ENCODE measurements around the gene UBTD2. TPM values are rescaled to one million over a fixed set of nuclear protein-coding genes. Genes with fewer than 3 reads are reported as not detected.

Gene UBTD2
- total and polyA plus RNA-seq, 10 of the 15 experiments (the other 5 are each of a cell fraction or from before 2014, with no cell fraction given), result 7.7 to 30.5 (median 19.4) TPM

- TF ChIP-seq PKNOX1 (IDR thresholded peaks at IDR 0.05) (peak; percentile 58; the same call in 1 of the 2 replicates), ETV6 (conservative IDR thresholded peaks at IDR 0.05 in 1 of 2, IDR thresholded peaks at IDR 0.05 in 1 of 2; ENCODE audit: borderline replicate concordance in 1 of 2, low read depth in 1 of 2) (peak in 1 of 2 experiments; percentile 37; a peak in 1 of 4 replicates), NFIC (IDR thresholded peaks at IDR 0.05; ENCODE audit: low read depth, low read length) (no peak), MEF2A (IDR thresholded peaks at IDR 0.05; ENCODE audit: insufficient read depth, low read depth, low read length) (0 out of 2 replicates have a peak, but pooled peaks have one; percentile 7), CBFB (IDR thresholded peaks at IDR 0.05; ENCODE audit: low read depth) (peak; percentile 77; the same call in 1 of the 2 replicates), ZSCAN29 (IDR thresholded peaks at IDR 0.05) (no peak), ATF2 (IDR thresholded peaks at IDR 0.05; ENCODE audit: low read length) (peak; percentile 67), PML (IDR thresholded peaks at IDR 0.05; ENCODE audit: low read length) (peak; percentile 36; the same call in 1 of the 2 replicates), YY1 (IDR thresholded peaks at IDR 0.05; ENCODE audit: low read depth, low read length) (0 out of 2 replicates have a peak, but pooled peaks have one; percentile 36), POU2F2 (IDR thresholded peaks at IDR 0.05; ENCODE audit: borderline replicate concordance, low read depth, low read length) (no peak), CHD4 (IDR thresholded peaks at IDR 0.05) (no peak), FOXM1 (IDR thresholded peaks at IDR 0.05; ENCODE audit: low read depth, low read length) (0 out of 2 replicates have a peak, but pooled peaks have one; percentile 18), RUNX3 (IDR thresholded peaks at IDR 0.05; ENCODE audit: low read length) (peak; percentile 89), SRF (IDR thresholded peaks at IDR 0.05; ENCODE audit: low read depth in 2 of 2, low read length in 2 of 2) (no peak), PAX5 (IDR thresholded peaks at IDR 0.05; ENCODE audit: borderline replicate concordance, low read depth, low read length) (peak; percentile 38; the same call in 1 of the 2 replicates)
Observed at GRCh38 chr5:172274951-172275753, 8.4 kb downstream of the UBTD2 start (continued).
